DND-41 (cell line): ENCODE data around the gene TMEM271.

Experiments
- ATAC-seq: fragments of 200-7000 bp; cut with Tn5 transposase; 3 replicates; pipeline ENCODE4 v1.9.1; 2021; ENCODE audit warnings: low read depth; ENCODE audit not compliant: insufficient read depth
- DNase-seq: peaks from one replicate; pipeline ENCODE4 v3.0.0-alpha.2; 2020
- H2AFZ ChIP-seq: 2 replicates; pipeline ENCODE4 v1.6.0; 2012; ENCODE audit warnings: low read depth, low read length
- H3K27ac ChIP-seq: 2 replicates; pipeline ENCODE4 v1.5.1; 2012; ENCODE audit warnings: low read length, inconsistent platforms
- H3K27me3 ChIP-seq: fragments of 200-600 bp; sonication (generic); 2 replicates; pipeline ENCODE4 v1.6.0; 2012; ENCODE audit warnings: low read length, mild to moderate bottlenecking, inconsistent platforms; ENCODE audit not compliant: insufficient read depth, poor library complexity
- H3K36me3 ChIP-seq: 2 replicates; pipeline ENCODE4 v1.5.1; 2012; ENCODE audit warnings: low read length, inconsistent platforms; ENCODE audit not compliant: insufficient read depth
- H3K4me1 ChIP-seq: 2 replicates; pipeline ENCODE4 v1.5.1; 2012; ENCODE audit warnings: mild to moderate bottlenecking, low read length; ENCODE audit not compliant: insufficient read depth
- H3K4me2 ChIP-seq: 2 replicates; pipeline ENCODE4 v1.6.0; 2012; ENCODE audit warnings: mild to moderate bottlenecking, moderate library complexity, low read length, inconsistent platforms; ENCODE audit not compliant: insufficient read depth
- H3K4me3 ChIP-seq, 2 experiments: fragments of 200-600 bp in 1 of 2; shearing (Covaris generic) in 1 of 2; 2 replicates each; pipeline ENCODE4 v1.5.1; 2012 to 2016; ENCODE audit warnings: inconsistent platforms in 2 of 2, low read length in 2 of 2, mild to moderate bottlenecking in 2 of 2, low read depth in 1 of 2, moderate library complexity in 1 of 2
- H3K79me2 ChIP-seq: 2 replicates; pipeline ENCODE4 v1.6.0; 2012; ENCODE audit warnings: low read length, inconsistent platforms; ENCODE audit not compliant: insufficient read depth
- H3K9ac ChIP-seq: 2 replicates; pipeline ENCODE4 v1.6.0; 2012; ENCODE audit warnings: low read depth, mild to moderate bottlenecking, inconsistent platforms, low read length, moderate library complexity
- H3K9me3 ChIP-seq: 2 replicates; pipeline ENCODE4 v1.5.1; 2012; ENCODE audit warnings: low read length, moderate library complexity, mild to moderate bottlenecking, inconsistent platforms; ENCODE audit not compliant: insufficient read depth, severe bottlenecking
- H4K20me1 ChIP-seq: 2 replicates; pipeline ENCODE4 v1.6.0; 2012; ENCODE audit warnings: low read length; ENCODE audit not compliant: insufficient read depth
- CTCF ChIP-seq: IDR thresholded peaks from 2 replicates; pipeline ENCODE4 v1.5.1; 2012; ENCODE audit warnings: borderline replicate concordance, low read length, moderate library complexity, mild to moderate bottlenecking; ENCODE audit not compliant: poor library complexity, severe bottlenecking; ENCODE audit errors: extremely low read depth
- EZH2 ChIP-seq: IDR thresholded peaks from 3 replicates; pipeline ENCODE4 v1.6.1; 2012; ENCODE audit warnings: borderline replicate concordance, low read depth, mild to moderate bottlenecking, moderate library complexity, low read length, inconsistent platforms; ENCODE audit not compliant: severe bottlenecking

TMEM271 gene

GRCh38 chr4:561426-561825 lies 14.7 kb downstream of the TMEM271 start:
- no peaks in the 10 kb centered on the region for H3K4me1 ChIP-seq
- H4K20me1 ChIP-seq: no peaks in the 10 kb centered on the region
- H3K27ac ChIP-seq: no peak overlapping the region
- ATAC-seq (no peak), DNase-seq (no peak)
- no peaks in the 10 kb centered on the region for H3K36me3 ChIP-seq
- no peak overlapping the region for H2AFZ ChIP-seq
- no peaks in the 10 kb centered on the region for H3K79me2 ChIP-seq
- no peak overlapping the region for H3K4me2 ChIP-seq
- H3K9ac ChIP-seq: no peak overlapping the region
- H3K27me3 ChIP-seq: no peaks in the 10 kb centered on the region
- H3K9me3 ChIP-seq: no peaks in the 10 kb centered on the region
- no peak for TF ChIP-seq CTCF
- no peak for TF ChIP-seq EZH2
- H3K4me3 ChIP-seq: no peak overlapping the region

GRCh38 chr4:560731-561291 lies 15.3 kb downstream of the TMEM271 start:
- ATAC-seq (no peak), DNase-seq (no peak)
- H3K9ac ChIP-seq: no peak overlapping the region
- H2AFZ ChIP-seq: no peak overlapping the region
- H3K36me3 ChIP-seq: no peaks in the 10 kb centered on the region
- H3K4me3 ChIP-seq: no peak overlapping the region
- H3K9me3 ChIP-seq: no peaks in the 10 kb centered on the region
- no peaks in the 10 kb centered on the region for H3K4me1 ChIP-seq
- no peak overlapping the region for H3K27ac ChIP-seq
- no peaks in the 10 kb centered on the region for H3K27me3 ChIP-seq
- H4K20me1 ChIP-seq: no peaks in the 10 kb centered on the region
- no peak overlapping the region for H3K4me2 ChIP-seq
- TF ChIP-seq EZH2 (no peak), CTCF (no peak)
- H3K79me2 ChIP-seq: no peaks in the 10 kb centered on the region

GRCh38 chr4:560061-560460 lies 16.0 kb downstream of the TMEM271 start:
- no peak for TF ChIP-seq CTCF
- TF ChIP-seq EZH2: no peak

More at GRCh38 chr4:560061-560460, 16.0 kb downstream of the TMEM271 start:
- Histone ChIP-seq H3K4me3 (no peak overlapping the region), H3K4me2 (no peak overlapping the region), H4K20me1 (no peaks in the 10 kb centered on the region), H3K79me2 (no peaks in the 10 kb centered on the region), H2AFZ (no peak overlapping the region), H3K9me3 (peaks cover 3% of the 10 kb centered on the region), H3K4me1 (no peaks in the 10 kb centered on the region), H3K27me3 (no peaks in the 10 kb centered on the region), H3K27ac (no peak overlapping the region), H3K36me3 (no peaks in the 10 kb centered on the region), H3K9ac (no peak overlapping the region)
- ATAC-seq: no peak
- no peak for DNase-seq
